ENCODE data around the gene REV3L.

Gene REV3L

DNA sequence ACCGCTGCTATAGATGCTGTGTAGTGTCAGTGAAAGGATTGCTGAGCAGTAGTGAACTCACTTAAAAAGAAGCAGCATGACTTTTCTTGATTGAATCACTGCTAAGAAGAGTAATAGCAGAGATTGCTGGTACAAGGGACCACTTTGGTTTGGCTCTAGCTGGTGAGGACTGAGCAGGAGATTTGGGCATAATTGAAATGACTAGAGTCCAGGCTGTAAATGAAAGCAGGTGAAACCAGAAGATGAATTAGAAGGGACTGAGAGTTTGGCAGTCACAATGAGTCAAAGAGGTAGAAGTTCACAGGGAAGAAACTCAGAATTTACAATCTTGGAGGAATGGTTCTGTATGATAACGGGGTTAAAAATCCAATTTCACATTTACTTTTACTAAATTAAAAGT is 19.1 kb upstream of the REV3L start:
- Mint-ChIP-seq H3K36me3 (ENCODE audit: low read depth) (peaks cover 15% of the 10 kb centered on the region), H3K4me3 (no peak overlapping the region), H3K9me3 (peaks cover 12% of the 10 kb centered on the region), H3K4me1 (peaks cover 19% of the 10 kb centered on the region), H3K27me3 (ENCODE audit: low read depth) (no peaks in the 10 kb centered on the region), H3K27ac (peak overlapping the region; percentile 10 to 70 (median 57))
- TF ChIP-seq, protein P1, sequence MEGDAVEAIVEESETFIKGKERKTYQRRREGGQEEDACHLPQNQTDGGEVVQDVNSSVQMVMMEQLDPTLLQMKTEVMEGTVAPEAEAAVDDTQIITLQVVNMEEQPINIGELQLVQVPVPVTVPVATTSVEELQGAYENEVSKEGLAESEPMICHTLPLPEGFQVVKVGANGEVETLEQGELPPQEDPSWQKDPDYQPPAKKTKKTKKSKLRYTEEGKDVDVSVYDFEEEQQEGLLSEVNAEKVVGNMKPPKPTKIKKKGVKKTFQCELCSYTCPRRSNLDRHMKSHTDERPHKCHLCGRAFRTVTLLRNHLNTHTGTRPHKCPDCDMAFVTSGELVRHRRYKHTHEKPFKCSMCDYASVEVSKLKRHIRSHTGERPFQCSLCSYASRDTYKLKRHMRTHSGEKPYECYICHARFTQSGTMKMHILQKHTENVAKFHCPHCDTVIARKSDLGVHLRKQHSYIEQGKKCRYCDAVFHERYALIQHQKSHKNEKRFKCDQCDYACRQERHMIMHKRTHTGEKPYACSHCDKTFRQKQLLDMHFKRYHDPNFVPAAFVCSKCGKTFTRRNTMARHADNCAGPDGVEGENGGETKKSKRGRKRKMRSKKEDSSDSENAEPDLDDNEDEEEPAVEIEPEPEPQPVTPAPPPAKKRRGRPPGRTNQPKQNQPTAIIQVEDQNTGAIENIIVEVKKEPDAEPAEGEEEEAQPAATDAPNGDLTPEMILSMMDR (IDR thresholded peaks at IDR 0.05; ENCODE audit: unreplicated experiment in 3 of 3), result no peak

DNA sequence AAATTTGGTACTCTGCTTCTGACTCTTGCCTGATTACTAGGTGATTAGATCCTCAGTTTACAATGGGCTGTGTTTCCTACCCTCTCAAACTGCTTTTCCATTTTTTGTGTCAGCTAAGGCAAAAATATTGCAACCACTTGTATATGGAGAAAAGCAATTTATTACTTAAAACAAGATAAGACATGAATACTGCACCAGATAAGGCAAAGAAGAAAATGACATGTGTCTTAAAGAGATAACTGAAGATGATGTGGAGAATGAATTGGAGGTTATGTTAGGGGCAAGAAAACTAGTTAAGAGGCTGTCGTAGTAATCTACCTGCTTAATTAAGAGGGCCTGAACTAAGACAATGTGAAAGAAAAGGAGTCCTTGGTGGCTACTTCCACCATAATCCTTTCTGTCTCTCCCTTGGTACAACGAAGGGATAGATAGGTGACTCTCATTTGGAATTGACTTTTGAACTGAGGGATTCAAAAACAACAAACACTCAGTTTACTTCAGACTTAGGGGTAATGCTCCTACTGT is 16.3 kb upstream of the REV3L start:
- Mint-ChIP-seq H3K4me3 (no peak overlapping the region), H3K4me1 (peaks cover 30% of the 10 kb centered on the region), H3K27ac (no peak overlapping the region), H3K27me3 (ENCODE audit: low read depth) (no peaks in the 10 kb centered on the region), H3K9me3 (no peaks in the 10 kb centered on the region), H3K36me3 (ENCODE audit: low read depth) (no peaks in the 10 kb centered on the region)
- TF ChIP-seq, protein P1 (IDR thresholded peaks at IDR 0.05; ENCODE audit: unreplicated experiment in 3 of 3), result no peak

DNA sequence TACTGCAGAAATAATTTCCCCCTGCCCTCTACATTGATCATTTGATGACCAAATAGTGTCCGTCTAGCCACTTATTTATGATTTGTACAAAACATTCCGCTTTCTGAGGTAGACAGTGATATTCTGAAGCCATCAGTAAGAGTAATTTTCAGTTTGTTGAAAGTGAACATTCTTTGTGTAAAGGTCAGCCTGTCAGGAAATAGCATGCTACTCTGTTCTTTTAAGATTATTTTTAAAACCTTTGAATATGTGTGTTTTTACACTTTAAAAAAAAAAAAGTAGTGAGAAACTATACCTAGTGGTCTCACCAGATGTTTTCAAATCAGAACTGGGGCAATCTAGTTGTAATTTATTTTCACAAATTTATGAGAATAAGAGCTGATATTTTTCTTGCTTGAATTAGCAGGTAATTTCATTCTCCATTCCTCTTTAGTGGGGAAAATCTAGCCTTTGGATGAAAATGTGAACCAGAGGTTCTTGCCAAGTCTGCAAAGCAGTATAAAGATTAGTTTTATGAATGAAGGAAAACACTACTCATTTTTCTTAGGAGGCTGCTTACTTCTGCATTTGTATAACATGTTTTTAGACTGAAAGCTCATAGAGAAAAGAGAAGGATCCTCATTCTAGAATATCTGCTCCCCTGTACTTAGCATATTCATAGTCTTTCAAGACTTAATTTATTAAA is 12.1 kb upstream of the REV3L start:
- H3K27ac Mint-ChIP-seq, result peak overlapping the region in 1 of 3 experiments; percentile 66
- H3K4me1 Mint-ChIP-seq, result peaks cover 18% of the 10 kb centered on the region
- H3K36me3 Mint-ChIP-seq (ENCODE audit: low read depth), result peaks cover 2% of the 10 kb centered on the region
- TF ChIP-seq, protein P1 (IDR thresholded peaks at IDR 0.05; ENCODE audit: unreplicated experiment in 3 of 3), result no peak
- H3K27me3 Mint-ChIP-seq (ENCODE audit: low read depth), result no peaks in the 10 kb centered on the region
- no peak overlapping the region for H3K4me3 Mint-ChIP-seq
- H3K9me3 Mint-ChIP-seq, result no peaks in the 10 kb centered on the region

DNA sequence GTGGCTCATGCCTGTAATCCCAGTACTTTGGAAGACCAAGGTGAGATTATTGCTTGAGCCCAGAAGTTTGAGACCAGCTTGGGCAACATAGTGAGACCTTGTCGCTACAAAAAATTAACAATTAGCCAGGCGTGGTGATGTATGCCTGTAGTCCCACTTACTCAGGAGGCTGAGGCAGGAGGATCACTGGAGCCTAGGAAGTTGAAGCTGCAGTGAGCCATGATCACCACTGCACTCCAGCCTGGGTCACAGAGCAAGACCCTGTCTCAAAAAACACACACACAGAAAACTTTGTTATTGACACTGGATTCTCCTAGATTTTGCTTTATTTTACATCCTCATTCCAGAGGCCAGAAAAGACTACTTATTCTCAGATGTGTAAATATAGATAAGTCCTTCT is 9.5 kb upstream of the REV3L start:
- peaks cover 19% of the 10 kb centered on the region for H3K36me3 Mint-ChIP-seq (ENCODE audit: low read depth)
- peaks cover 18% of the 10 kb centered on the region for H3K4me1 Mint-ChIP-seq
- H3K27me3 Mint-ChIP-seq (ENCODE audit: low read depth), result no peaks in the 10 kb centered on the region

DNA sequence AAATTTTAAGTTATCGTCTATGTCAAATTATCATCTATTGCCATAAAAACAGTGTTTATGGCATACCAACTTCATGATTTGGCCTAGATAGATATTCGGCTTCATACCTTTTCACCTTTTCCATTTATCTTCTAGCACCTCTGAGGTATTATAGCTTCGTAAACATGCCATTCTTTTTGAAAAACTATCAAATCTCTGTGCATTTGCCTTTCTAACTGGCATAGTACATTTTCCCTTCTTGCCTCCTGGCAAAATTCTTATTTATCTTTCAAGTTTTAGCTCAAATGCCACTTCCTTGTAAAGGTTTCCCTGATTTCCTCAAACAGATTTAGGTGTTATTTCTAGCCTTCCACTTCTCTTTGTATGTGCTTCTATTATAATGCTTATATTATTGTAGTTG is 7.0 kb upstream of the REV3L start:
- H3K4me3 Mint-ChIP-seq, result no peak overlapping the region
- H3K4me1 Mint-ChIP-seq, result peaks cover 17% of the 10 kb centered on the region

More for the DNA sequence above, 9.5 kb upstream of the REV3L start:
- no peak overlapping the region for H3K4me3 Mint-ChIP-seq
- TF ChIP-seq, protein P1 (IDR thresholded peaks at IDR 0.05; ENCODE audit: unreplicated experiment in 3 of 3), result no peak
- no peaks in the 10 kb centered on the region for H3K9me3 Mint-ChIP-seq
- no peak overlapping the region for H3K27ac Mint-ChIP-seq

More for the DNA sequence above, 7.0 kb upstream of the REV3L start:
- Mint-ChIP-seq H3K27me3 (ENCODE audit: low read depth) (no peaks in the 10 kb centered on the region), H3K27ac (no peak overlapping the region), H3K36me3 (ENCODE audit: low read depth) (peaks cover 30% of the 10 kb centered on the region), H3K9me3 (no peaks in the 10 kb centered on the region)
- TF ChIP-seq, protein P1 (IDR thresholded peaks at IDR 0.05; ENCODE audit: unreplicated experiment in 3 of 3), result no peak
